Measurements from ENCODE around the gene ZNF800.
"Not testable (repeated sequence)": the region's sequence is repeated elsewhere in the genome, so short reads cannot be mapped to it uniquely, and the experiment has no call there.

The ZNF800 gene

DNA sequence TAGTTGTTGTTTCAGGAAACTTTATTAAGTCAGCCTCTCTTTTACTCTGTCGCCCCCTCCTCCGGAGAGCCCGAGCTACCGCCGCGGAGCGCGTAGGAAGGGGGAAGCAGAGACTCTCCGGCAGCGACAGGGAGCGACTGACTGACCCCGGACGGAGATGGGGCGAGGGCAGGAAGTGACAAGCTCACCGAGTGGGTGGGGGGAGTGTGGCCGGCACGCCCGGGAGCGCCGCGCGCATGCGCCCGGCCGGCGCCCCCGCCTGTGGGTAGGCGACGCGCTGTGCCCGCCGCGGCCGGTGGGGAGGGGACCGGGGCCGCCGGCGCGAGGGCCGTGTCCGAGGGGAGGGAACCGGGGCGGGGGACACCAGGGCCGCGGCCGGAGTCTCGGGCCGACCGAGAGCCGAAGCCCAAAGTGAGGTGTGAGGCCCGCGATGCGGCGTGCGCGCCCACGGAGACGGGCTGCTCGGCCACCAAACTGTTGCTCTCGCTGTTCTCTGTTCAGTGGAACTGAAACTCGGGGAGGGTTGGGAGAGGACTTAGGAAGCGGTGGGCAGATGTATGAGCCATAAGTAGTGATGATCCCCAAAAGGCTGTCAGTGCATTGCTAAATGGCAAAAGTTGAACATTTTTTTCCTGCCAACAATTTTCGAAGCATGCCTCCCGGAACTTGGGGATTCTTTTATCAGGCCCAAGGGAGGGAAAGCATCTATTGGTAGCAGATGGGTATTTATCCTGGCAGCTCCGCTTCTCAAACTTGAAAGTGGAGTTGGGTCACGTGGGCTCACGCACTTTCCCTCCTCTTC lies at the start of gene ZNF800:
TSS of gene ZNF800 (minus strand) at position 143 of the 802 bp plus-strand sequence. CDS start 1,151 bp downstream, outside the sequence.
- peaks cover 49% of the 10 kb centered on the region for H3K4me1 Mint-ChIP-seq (ENCODE audit: low read depth)

GRCh38 chr7:127440206-127440605 lies 47.7 kb upstream of the ZNF800 start:
- Mint-ChIP-seq H3K9me3 (no peaks in the 10 kb centered on the region), H3K27me3 (ENCODE audit: low read depth) (peaks cover 40% of the 10 kb centered on the region), H3K4me3 (no peak overlapping the region), H3K36me3 (ENCODE audit: low read depth) (no peaks in the 10 kb centered on the region), H3K4me1 (ENCODE audit: low read depth) (no peaks in the 10 kb centered on the region), H3K27ac (no peak overlapping the region)

More for the DNA sequence above, at the start of gene ZNF800:
- Mint-ChIP-seq H3K36me3 (ENCODE audit: low read depth) (peaks cover 41% of the 10 kb centered on the region), H3K4me3 (peak within 1 kb of the TSS; percentile 99), H3K27me3 (ENCODE audit: low read depth) (peaks cover 9% of the 10 kb centered on the region), H3K9me3 (no peaks in the 10 kb centered on the region), H3K27ac (peak within 1 kb of the TSS; percentile 98)

DNA sequence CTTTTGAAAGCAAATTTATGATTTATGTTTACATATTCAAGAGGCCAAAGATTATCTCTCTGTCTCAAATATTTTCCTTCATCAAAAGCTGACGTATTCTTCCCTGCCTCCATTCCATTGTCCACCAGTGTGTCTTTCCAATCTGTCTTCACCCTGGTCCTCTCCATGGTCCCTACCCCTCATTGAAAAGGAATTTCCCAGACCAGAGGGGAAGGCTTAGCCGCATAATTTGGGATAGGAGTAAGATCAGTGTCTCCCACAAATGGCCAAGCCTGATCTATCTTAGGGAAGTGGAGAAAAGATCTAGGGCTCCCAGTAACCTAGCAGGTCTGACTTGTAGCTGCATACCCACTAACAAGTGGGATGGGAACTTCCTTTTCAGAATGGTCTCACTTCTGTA lies 46.3 kb upstream of the ZNF800 start:
- Mint-ChIP-seq H3K4me1 (ENCODE audit: low read depth) (no peaks in the 10 kb centered on the region), H3K9me3 (no peaks in the 10 kb centered on the region), H3K27me3 (ENCODE audit: low read depth) (peaks cover 41% of the 10 kb centered on the region), H3K36me3 (ENCODE audit: low read depth) (no peaks in the 10 kb centered on the region), H3K4me3 (no peak overlapping the region), H3K27ac (no peak overlapping the region)

GRCh38 chr7:127437837-127438236 lies 45.3 kb upstream of the ZNF800 start:
- H3K27me3 Mint-ChIP-seq (ENCODE audit: low read depth), result peaks cover 38% of the 10 kb centered on the region
- H3K36me3 Mint-ChIP-seq (ENCODE audit: low read depth), result no peaks in the 10 kb centered on the region
- no peak overlapping the region for H3K27ac Mint-ChIP-seq
- H3K4me1 Mint-ChIP-seq (ENCODE audit: low read depth), result no peaks in the 10 kb centered on the region
- no peaks in the 10 kb centered on the region for H3K9me3 Mint-ChIP-seq
- H3K4me3 Mint-ChIP-seq, result no peak overlapping the region

- H3K27ac Mint-ChIP-seq, result no peak overlapping the region
- no peaks in the 10 kb centered on the region for H3K4me1 Mint-ChIP-seq (ENCODE audit: low read depth)
- H3K4me3 Mint-ChIP-seq, result no peak overlapping the region
- H3K36me3 Mint-ChIP-seq (ENCODE audit: low read depth), result no peaks in the 10 kb centered on the region
- H3K27me3 Mint-ChIP-seq (ENCODE audit: low read depth), result peaks cover 32% of the 10 kb centered on the region
- no peaks in the 10 kb centered on the region for H3K9me3 Mint-ChIP-seq
Observed at GRCh38 chr7:127437241-127437640, 44.7 kb upstream of the ZNF800 start.

DNA sequence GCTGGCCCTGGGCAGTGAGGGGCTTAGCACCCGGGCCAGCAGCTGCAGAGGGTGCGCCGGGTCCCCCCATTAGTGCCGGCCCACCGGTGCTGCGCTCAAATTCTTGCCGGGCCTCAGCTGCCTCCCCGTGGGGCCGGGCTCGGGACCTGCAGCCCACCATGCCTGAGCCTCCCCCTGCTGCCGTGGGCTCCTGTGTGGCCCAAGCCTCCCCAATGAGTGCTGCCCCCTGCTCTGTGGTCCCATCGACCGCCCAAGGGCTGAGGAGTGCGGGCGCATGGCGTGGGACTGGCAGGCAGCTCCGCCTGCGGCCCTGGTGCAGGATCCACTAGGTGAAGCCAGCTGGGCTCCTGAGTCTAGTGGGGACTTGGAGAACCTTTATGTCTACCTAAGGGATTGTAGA lies 36.8 kb upstream of the ZNF800 start:
- not testable (repeated sequence) for H3K36me3 Mint-ChIP-seq (ENCODE audit: low read depth); H3K4me3 Mint-ChIP-seq; H3K9me3 Mint-ChIP-seq; H3K27ac Mint-ChIP-seq; H3K4me1 Mint-ChIP-seq (ENCODE audit: low read depth)
- H3K27me3 Mint-ChIP-seq (ENCODE audit: low read depth), result peaks cover 28% of the 10 kb centered on the region

DNA sequence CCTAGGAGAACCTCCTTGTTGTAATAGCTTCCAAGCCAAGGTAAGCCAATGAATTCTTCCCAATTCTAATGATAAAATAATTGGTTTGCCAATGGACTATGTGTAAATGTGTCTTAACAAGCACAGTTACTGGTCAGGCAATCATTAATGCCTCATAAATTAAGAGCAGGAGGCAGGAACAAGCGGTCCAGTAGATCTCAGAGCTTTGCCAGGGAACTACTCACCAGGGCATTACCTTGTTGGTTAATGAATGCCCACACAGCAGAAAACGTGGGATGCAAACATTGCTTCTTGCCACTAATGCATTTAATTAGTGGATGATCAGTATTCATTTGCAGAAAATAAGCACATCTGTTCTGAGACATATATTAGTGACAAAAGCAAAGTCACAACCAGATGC lies 26.7 kb upstream of the ZNF800 start:
- no peak overlapping the region for H3K27ac Mint-ChIP-seq
- H3K27me3 Mint-ChIP-seq (ENCODE audit: low read depth), result peaks cover 18% of the 10 kb centered on the region
- H3K4me3 Mint-ChIP-seq, result no peak overlapping the region
- H3K36me3 Mint-ChIP-seq (ENCODE audit: low read depth), result peaks cover 2% of the 10 kb centered on the region
- peaks cover 20% of the 10 kb centered on the region for H3K4me1 Mint-ChIP-seq (ENCODE audit: low read depth)
- peaks cover 3% of the 10 kb centered on the region for H3K9me3 Mint-ChIP-seq

DNA sequence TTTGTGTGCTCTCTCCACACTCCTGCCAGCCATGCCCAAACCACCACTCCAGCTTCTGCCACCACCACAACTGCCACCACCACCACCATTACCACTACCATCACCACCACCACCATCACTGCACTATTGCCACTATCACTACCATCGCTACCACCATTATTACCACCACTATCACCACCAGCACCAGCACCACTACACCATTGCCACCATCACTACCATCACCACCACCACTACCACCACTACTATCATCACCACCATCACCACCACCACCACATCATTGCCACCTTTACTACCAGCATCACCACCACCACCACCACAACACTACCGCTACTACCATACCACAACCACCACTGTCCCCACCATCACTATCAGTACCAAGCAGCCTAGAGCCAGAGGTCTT lies 26.0 kb upstream of the ZNF800 start:
- Mint-ChIP-seq H3K27ac (no peak overlapping the region), H3K4me3 (no peak overlapping the region), H3K27me3 (ENCODE audit: low read depth) (peaks cover 13% of the 10 kb centered on the region), H3K36me3 (ENCODE audit: low read depth) (peaks cover 4% of the 10 kb centered on the region), H3K4me1 (ENCODE audit: low read depth) (peaks cover 28% of the 10 kb centered on the region), H3K9me3 (peaks cover 3% of the 10 kb centered on the region)

DNA sequence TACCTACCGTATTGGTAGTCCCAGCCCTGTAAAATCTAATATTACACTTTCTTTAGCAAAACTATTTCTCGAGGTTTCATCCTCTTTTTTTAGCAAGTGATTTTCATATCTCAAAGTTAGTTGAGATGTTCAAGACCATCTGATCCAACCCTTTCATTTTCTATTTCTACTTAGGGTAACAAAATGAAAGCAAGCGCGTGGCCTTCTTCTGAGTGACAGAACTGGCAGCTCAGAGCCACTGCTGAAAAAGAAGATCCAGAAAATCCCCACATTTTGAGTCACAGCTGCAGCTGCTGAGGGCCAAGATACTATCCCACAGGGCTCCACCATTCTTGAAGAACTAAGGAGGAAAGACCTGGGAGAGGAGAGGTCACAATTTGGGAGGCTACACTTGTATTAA lies 24.8 kb upstream of the ZNF800 start:
- H3K27me3 Mint-ChIP-seq (ENCODE audit: low read depth), result peaks cover 16% of the 10 kb centered on the region
- H3K4me3 Mint-ChIP-seq, result no peak overlapping the region
- H3K36me3 Mint-ChIP-seq (ENCODE audit: low read depth), result peaks cover 4% of the 10 kb centered on the region
- H3K27ac Mint-ChIP-seq, result peak overlapping the region; percentile 39
- H3K9me3 Mint-ChIP-seq, result no peaks in the 10 kb centered on the region
- peaks cover 30% of the 10 kb centered on the region for H3K4me1 Mint-ChIP-seq (ENCODE audit: low read depth)

- Mint-ChIP-seq H3K36me3 (ENCODE audit: low read depth) (peaks cover 4% of the 10 kb centered on the region), H3K27me3 (ENCODE audit: low read depth) (peaks cover 27% of the 10 kb centered on the region), H3K4me1 (ENCODE audit: low read depth) (peaks cover 30% of the 10 kb centered on the region), H3K27ac (no peak overlapping the region), H3K9me3 (no peaks in the 10 kb centered on the region), H3K4me3 (no peak overlapping the region)
Observed at GRCh38 chr7:127415060-127415742, 22.7 kb upstream of the ZNF800 start.

GRCh38 chr7:127413962-127414361 lies 21.5 kb upstream of the ZNF800 start:
- H3K9me3 Mint-ChIP-seq, result no peaks in the 10 kb centered on the region
- H3K4me1 Mint-ChIP-seq (ENCODE audit: low read depth), result peaks cover 30% of the 10 kb centered on the region
- peak overlapping the region; percentile 34 for H3K4me3 Mint-ChIP-seq
- H3K36me3 Mint-ChIP-seq (ENCODE audit: low read depth), result peaks cover 4% of the 10 kb centered on the region
- peaks cover 22% of the 10 kb centered on the region for H3K27me3 Mint-ChIP-seq (ENCODE audit: low read depth)
- peak overlapping the region; percentile 61 for H3K27ac Mint-ChIP-seq

GRCh38 chr7:127413326-127413725 lies 20.8 kb upstream of the ZNF800 start:
- peaks cover 22% of the 10 kb centered on the region for H3K27me3 Mint-ChIP-seq (ENCODE audit: low read depth)
- no peak overlapping the region for H3K4me3 Mint-ChIP-seq
- H3K27ac Mint-ChIP-seq, result peak overlapping the region; percentile 61
- peaks cover 30% of the 10 kb centered on the region for H3K4me1 Mint-ChIP-seq (ENCODE audit: low read depth)
- H3K9me3 Mint-ChIP-seq, result no peaks in the 10 kb centered on the region
- H3K36me3 Mint-ChIP-seq (ENCODE audit: low read depth), result peaks cover 4% of the 10 kb centered on the region

- H3K4me3 Mint-ChIP-seq, result no peak overlapping the region
- H3K36me3 Mint-ChIP-seq (ENCODE audit: low read depth), result peaks cover 3% of the 10 kb centered on the region
- H3K27ac Mint-ChIP-seq, result no peak overlapping the region
- peaks cover 26% of the 10 kb centered on the region for H3K27me3 Mint-ChIP-seq (ENCODE audit: low read depth)
- peaks cover 18% of the 10 kb centered on the region for H3K4me1 Mint-ChIP-seq (ENCODE audit: low read depth)
- no peaks in the 10 kb centered on the region for H3K9me3 Mint-ChIP-seq
Observed at GRCh38 chr7:127411176-127411575, 18.7 kb upstream of the ZNF800 start.

DNA sequence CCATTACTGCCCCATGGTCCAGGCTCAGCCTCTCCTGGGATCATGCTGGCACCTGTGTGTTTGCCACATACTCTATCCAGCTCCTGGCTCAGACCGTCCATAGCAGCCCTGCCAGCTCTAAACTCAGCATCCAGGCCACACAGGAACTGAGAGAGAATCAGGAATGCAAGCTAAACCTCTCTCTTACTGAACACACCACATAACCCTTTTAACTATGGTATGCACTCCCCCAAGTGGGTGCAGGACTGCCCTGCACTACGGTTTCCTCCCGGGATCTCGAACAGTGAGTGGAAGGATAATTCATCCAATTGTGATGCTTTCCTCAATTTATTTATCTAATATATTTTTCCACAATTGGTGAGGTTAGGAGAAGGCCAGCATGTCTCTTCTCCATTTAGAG lies 17.1 kb upstream of the ZNF800 start:
- H3K4me3 Mint-ChIP-seq, result no peak overlapping the region

More for the DNA sequence above, 17.1 kb upstream of the ZNF800 start:
- H3K4me1 Mint-ChIP-seq (ENCODE audit: low read depth), result peaks cover 17% of the 10 kb centered on the region
- H3K9me3 Mint-ChIP-seq, result no peaks in the 10 kb centered on the region
- H3K27me3 Mint-ChIP-seq (ENCODE audit: low read depth), result peaks cover 29% of the 10 kb centered on the region
- H3K27ac Mint-ChIP-seq, result no peak overlapping the region
- H3K36me3 Mint-ChIP-seq (ENCODE audit: low read depth), result peaks cover 3% of the 10 kb centered on the region
